ENCODE results near the gene TAAR8. TPM values are rescaled to one million over a fixed set of nuclear protein-coding genes. Genes with fewer than 3 reads are reported as not detected.

TAAR8 gene
- total and polyA plus RNA-seq, 2 of the 13 experiments (the other 11 are each of a cell fraction or from before 2014, with no cell fraction given), result 0.07 TPM; not detected in 1

GRCh38 chr6:132512638-132513632 lies 39.5 kb upstream of the TAAR8 start, which contains the start of gene STX7 (continued):
- no peak for TF ChIP-seq ETS1 (CRISPR knock-in tag; IDR thresholded peaks at IDR 0.05)
- TF ChIP-seq BCL6 (CRISPR knock-in tag; IDR thresholded peaks at IDR 0.05), result peak; percentile 72
- TF ChIP-seq BRD4 (CRISPR knock-in tag; IDR thresholded peaks at IDR 0.05), result no peak
- peak; percentile 97 for TF ChIP-seq PBX2 (CRISPR knock-in tag; IDR thresholded peaks at IDR 0.05)
- TF ChIP-seq HIC2 (CRISPR knock-in tag; IDR thresholded peaks at IDR 0.05; ENCODE audit: low read depth), result peak; percentile 39; the same call in 1 of the 2 replicates
- TF ChIP-seq, protein P1, sequence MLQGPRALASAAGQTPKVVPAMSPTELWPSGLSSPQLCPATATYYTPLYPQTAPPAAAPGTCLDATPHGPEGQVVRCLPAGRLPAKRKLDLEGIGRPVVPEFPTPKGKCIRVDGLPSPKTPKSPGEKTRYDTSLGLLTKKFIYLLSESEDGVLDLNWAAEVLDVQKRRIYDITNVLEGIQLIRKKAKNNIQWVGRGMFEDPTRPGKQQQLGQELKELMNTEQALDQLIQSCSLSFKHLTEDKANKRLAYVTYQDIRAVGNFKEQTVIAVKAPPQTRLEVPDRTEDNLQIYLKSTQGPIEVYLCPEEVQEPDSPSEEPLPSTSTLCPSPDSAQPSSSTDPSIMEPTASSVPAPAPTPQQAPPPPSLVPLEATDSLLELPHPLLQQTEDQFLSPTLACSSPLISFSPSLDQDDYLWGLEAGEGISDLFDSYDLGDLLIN (CRISPR knock-in tag; IDR thresholded peaks at IDR 0.05; ENCODE audit: borderline replicate concordance), result peak; percentile 64; the same call in 1 of the 2 replicates
- peak; percentile 93; the same call in 1 of the 2 replicates for TF ChIP-seq ZIK1 (CRISPR knock-in tag; IDR thresholded peaks at IDR 0.05; ENCODE audit: borderline replicate concordance, low read depth)
- TF ChIP-seq, protein P2, sequence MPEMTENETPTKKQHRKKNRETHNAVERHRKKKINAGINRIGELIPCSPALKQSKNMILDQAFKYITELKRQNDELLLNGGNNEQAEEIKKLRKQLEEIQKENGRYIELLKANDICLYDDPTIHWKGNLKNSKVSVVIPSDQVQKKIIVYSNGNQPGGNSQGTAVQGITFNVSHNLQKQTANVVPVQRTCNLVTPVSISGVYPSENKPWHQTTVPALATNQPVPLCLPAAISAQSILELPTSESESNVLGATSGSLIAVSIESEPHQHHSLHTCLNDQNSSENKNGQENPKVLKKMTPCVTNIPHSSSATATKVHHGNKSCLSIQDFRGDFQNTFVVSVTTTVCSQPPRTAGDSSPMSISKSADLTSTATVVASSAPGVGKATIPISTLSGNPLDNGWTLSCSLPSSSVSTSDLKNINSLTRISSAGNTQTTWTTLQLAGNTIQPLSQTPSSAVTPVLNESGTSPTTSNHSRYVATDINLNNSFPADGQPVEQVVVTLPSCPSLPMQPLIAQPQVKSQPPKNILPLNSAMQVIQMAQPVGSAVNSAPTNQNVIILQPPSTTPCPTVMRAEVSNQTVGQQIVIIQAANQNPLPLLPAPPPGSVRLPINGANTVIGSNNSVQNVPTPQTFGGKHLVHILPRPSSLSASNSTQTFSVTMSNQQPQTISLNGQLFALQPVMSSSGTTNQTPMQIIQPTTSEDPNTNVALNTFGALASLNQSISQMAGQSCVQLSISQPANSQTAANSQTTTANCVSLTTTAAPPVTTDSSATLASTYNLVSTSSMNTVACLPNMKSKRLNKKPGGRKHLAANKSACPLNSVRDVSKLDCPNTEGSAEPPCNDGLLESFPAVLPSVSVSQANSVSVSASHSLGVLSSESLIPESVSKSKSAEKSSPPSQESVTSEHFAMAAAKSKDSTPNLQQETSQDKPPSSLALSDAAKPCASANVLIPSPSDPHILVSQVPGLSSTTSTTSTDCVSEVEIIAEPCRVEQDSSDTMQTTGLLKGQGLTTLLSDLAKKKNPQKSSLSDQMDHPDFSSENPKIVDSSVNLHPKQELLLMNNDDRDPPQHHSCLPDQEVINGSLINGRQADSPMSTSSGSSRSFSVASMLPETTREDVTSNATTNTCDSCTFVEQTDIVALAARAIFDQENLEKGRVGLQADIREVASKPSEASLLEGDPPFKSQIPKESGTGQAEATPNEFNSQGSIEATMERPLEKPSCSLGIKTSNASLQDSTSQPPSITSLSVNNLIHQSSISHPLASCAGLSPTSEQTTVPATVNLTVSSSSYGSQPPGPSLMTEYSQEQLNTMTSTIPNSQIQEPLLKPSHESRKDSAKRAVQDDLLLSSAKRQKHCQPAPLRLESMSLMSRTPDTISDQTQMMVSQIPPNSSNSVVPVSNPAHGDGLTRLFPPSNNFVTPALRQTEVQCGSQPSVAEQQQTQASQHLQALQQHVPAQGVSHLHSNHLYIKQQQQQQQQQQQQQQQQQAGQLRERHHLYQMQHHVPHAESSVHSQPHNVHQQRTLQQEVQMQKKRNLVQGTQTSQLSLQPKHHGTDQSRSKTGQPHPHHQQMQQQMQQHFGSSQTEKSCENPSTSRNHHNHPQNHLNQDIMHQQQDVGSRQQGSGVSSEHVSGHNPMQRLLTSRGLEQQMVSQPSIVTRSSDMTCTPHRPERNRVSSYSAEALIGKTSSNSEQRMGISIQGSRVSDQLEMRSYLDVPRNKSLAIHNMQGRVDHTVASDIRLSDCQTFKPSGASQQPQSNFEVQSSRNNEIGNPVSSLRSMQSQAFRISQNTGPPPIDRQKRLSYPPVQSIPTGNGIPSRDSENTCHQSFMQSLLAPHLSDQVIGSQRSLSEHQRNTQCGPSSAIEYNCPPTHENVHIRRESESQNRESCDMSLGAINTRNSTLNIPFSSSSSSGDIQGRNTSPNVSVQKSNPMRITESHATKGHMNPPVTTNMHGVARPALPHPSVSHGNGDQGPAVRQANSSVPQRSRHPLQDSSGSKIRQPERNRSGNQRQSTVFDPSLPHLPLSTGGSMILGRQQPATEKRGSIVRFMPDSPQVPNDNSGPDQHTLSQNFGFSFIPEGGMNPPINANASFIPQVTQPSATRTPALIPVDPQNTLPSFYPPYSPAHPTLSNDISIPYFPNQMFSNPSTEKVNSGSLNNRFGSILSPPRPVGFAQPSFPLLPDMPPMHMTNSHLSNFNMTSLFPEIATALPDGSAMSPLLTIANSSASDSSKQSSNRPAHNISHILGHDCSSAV (CRISPR knock-in tag; IDR thresholded peaks at IDR 0.05; ENCODE audit: borderline replicate concordance), result no peak
- peak; percentile 45; the same call in 1 of the 2 replicates for TF ChIP-seq ZFAT (CRISPR knock-in tag; conservative IDR thresholded peaks at IDR 0.05)
- TF ChIP-seq CENPT (CRISPR knock-in tag; IDR thresholded peaks at IDR 0.05; ENCODE audit: low read depth), result peak; percentile 65; the same call in 1 of the 2 replicates
- no peak for TF ChIP-seq ZMYM2 (CRISPR knock-in tag; IDR thresholded peaks at IDR 0.05)
- TF ChIP-seq KLF11 (CRISPR knock-in tag; IDR thresholded peaks at IDR 0.05), result peak; percentile 86
- peak; percentile 89 for TF ChIP-seq TEAD3 (CRISPR knock-in tag; optimal IDR thresholded peaks at IDR 0.05; ENCODE audit: borderline replicate concordance)
- TF ChIP-seq TBX2 (CRISPR knock-in tag; IDR thresholded peaks at IDR 0.05; ENCODE audit: borderline replicate concordance), result peak; percentile 94

Data from HepG2 (cell line).